ENCODE results near the gene SRPK1.

GRCh38 chr6:35786810-35787209, 134.1 kb downstream of the SRPK1 start:
- TF ChIP-seq CTCF (IDR thresholded peaks at IDR 0.05; ENCODE audit: low read length): no peak
- TF ChIP-seq EZH2 (optimal IDR thresholded peaks at IDR 0.05; ENCODE audit: low read depth, low read length): no peak
